ENCODE results near the gene PRR23A.

The PRR23A gene

DNA sequence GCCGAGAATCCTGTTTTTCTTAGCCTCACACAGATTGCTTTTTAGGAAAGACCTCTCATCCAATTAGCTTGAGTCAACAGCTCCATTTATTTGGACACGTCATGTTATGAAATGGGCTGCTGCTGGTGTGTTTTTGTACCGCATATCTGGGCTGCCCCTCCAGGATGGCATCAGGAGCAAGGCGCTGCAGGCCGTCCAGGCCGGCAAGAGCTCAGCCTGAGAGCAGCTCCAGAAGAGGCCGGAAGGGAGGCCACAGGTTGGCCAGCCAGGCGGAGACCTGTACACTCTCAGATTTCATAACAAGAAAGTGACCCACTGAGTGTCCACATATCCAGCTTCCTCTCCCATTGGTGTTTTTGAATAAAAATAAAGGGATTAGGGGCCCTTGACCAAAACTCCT lies 30.7 kb downstream of the PRR23A start:
- Histone ChIP-seq H4K20me1 (no peaks in the 10 kb centered on the region), H3K4me3 (no peak overlapping the region), H3K27me3 (no peaks in the 10 kb centered on the region), H3K4me1 (peaks cover 0 to 8% (median 0%) of the 10 kb centered on the region in 10 experiments; a peak in 4 of 20 replicates), H3K9ac (no peak overlapping the region), H3K9me3 (replicated peaks in 1 of 11) (no peaks in the 10 kb centered on the region), H3K4me2 (no peak overlapping the region), H3K27ac (no peak overlapping the region), H3K36me3 (no peaks in the 10 kb centered on the region)
- no peak for TF ChIP-seq Cebpa-rat (IDR thresholded peaks at IDR 0.05)

DNA sequence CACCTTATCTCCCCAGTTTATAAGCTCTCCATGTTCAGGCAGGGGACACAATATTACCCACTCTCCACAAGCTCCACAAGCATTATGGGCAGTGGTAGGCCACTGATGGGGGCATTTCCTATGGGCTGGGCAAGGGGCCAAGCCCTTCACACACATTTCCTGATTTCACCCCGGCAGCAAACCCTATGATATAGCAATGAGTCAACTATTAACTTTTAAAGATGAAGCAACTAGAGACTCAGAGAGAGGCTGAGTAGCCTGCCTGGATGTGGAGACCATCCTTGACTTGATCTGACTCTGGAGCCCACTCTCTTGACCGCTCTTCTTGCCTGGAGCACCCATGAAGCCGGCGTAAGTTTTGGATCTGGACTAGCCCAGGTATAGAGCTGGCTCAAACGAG lies 31.6 kb downstream of the PRR23A start:
- H4K20me1 ChIP-seq, result no peaks in the 10 kb centered on the region
- H3K9me3 ChIP-seq (replicated peaks in 1 of 11), result no peaks in the 10 kb centered on the region
- no peak for TF ChIP-seq Cebpa-rat (IDR thresholded peaks at IDR 0.05)

DNA sequence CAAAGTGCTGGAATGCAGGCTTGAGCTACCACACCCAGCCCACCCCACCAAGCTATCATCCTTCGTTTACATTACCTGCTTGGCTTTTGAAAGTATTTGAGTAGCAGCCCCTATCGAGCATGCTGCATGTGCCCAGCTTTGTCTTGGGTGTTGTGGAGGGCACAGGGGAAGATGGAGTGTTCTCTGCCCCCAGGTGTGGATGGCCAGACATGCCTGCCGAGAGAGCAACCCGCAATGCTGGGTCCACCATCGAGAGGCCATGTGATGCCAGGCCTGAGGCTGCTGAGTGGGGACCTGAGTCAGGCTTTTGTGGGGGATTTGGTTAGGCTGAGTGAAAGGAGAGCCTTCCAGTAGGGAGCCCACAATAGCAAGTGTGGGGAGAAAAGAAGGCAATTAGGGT lies 33.1 kb downstream of the PRR23A start:
- H4K20me1 ChIP-seq, result no peaks in the 10 kb centered on the region
- no peak overlapping the region for H3K27ac ChIP-seq
- H3K4me3 ChIP-seq, result no peak overlapping the region
- no peak overlapping the region for H3K9ac ChIP-seq
- H3K4me1 ChIP-seq, result peaks cover 0 to 8% (median 0%) of the 10 kb centered on the region in 10 experiments; a peak in 4 of 20 replicates
- no peak for TF ChIP-seq Cebpa-rat (IDR thresholded peaks at IDR 0.05)
- no peaks in the 10 kb centered on the region for H3K36me3 ChIP-seq
- no peaks in the 10 kb centered on the region for H3K9me3 ChIP-seq (replicated peaks in 1 of 11)
- H3K4me2 ChIP-seq, result no peak overlapping the region
- H3K27me3 ChIP-seq, result no peaks in the 10 kb centered on the region

More for the DNA sequence above, 31.6 kb downstream of the PRR23A start:
- Histone ChIP-seq H3K36me3 (no peaks in the 10 kb centered on the region), H3K27ac (no peak overlapping the region), H3K4me2 (peak overlapping the region in 2 of 11 experiments; percentile 2 to 13; a peak in 2 of 22 replicates), H3K27me3 (no peaks in the 10 kb centered on the region), H3K9ac (no peak overlapping the region), H3K4me1 (peaks cover 0 to 8% (median 0%) of the 10 kb centered on the region in 10 experiments; a peak in 4 of 20 replicates), H3K4me3 (no peak overlapping the region)

DNA sequence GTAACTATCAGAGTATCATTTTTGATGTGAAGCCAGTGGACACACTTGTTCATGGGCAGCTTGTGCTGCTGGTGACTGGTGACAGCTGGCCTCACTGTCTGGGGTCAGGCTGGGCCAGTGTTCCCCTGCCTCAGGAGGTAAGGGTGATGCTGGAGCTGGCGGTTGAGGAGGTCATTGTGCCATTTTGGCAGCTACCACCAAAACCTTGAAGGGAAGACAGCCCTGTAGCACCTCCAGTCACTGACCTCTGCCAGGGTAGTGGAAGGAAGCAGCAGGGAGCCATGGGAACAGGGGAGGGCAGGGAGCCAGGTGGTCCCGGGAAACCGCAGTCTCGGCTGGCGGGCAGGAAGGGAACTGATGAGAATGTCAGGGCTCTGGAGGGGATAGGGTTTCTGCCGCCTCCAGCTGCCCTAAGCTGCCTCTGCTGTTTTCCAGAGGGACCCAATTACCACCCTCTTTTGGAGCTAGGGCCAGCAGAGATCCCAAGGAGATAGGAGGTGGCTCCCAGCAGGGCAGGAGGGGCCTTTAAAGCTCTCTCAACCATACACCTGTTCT lies 34.2 kb downstream of the PRR23A start:
- H3K9ac ChIP-seq, result no peak overlapping the region
- no peaks in the 10 kb centered on the region for H4K20me1 ChIP-seq
- no peak overlapping the region for H3K4me2 ChIP-seq
- no peaks in the 10 kb centered on the region for H3K9me3 ChIP-seq (replicated peaks in 1 of 11)
- H3K36me3 ChIP-seq, result no peaks in the 10 kb centered on the region
- H3K27ac ChIP-seq, result no peak overlapping the region
- peaks cover 0 to 8% (median 0%) of the 10 kb centered on the region in 10 experiments; a peak in 2 of 20 replicates for H3K4me1 ChIP-seq
- TF ChIP-seq Cebpa-rat (IDR thresholded peaks at IDR 0.05), result no peak
- H3K4me3 ChIP-seq, result no peak overlapping the region
- no peaks in the 10 kb centered on the region for H3K27me3 ChIP-seq

DNA sequence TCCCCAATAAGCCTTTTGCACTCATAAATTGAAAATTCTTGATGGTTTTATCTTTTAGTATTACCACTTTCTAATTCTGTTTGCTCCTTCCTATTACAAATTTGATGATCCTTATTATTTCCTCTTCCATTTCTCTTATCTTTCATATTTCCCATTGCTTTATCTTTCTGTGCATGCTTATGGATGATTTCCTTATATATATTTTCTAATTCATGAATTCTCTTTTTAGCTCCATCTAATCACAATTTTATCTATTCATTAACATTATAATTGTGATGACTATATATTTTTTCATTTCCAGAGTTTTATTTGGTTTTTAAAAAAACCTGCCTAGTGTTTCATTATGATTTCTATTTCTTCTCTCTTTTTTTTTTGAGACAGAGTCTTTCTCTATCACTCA lies 41.1 kb downstream of the PRR23A start:
- Histone ChIP-seq H3K4me3 (no peak overlapping the region), H3K36me3 (no peaks in the 10 kb centered on the region), H3K4me2 (no peak overlapping the region), H3K27me3 (peaks cover 5 to 21% (median 14%) of the 10 kb centered on the region in 11 experiments; a peak in 18 of 22 replicates), H3K4me1 (peaks cover 8 to 13% (median 11%) of the 10 kb centered on the region in 10 experiments), H3K27ac (no peak overlapping the region), H3K9me3 (replicated peaks in 1 of 11) (peaks cover 28 to 36% (median 34%) of the 10 kb centered on the region in 11 experiments), H3K9ac (no peak overlapping the region), H4K20me1 (no peaks in the 10 kb centered on the region)
- TF ChIP-seq Cebpa-rat (IDR thresholded peaks at IDR 0.05), result no peak

DNA sequence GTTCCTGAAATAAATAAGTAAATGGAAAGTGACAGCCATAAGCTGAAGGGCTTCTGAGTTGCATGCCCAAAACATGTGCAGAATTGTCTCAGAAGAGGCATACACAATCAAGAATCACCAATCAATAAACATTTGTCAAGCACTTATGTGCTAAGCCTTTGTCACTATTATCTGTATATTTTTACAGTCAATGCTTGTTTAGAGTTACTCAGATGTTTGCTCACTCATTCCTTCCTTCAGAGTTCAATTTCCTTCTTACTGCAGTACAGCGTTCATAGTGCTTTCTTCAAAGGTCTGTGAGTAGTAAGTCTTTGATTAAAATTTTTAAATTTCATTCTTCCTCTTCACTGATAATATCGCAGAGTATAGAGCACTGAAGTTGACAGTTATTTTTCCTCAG lies 41.8 kb downstream of the PRR23A start:
- Histone ChIP-seq H3K4me1 (peaks cover 8 to 13% (median 11%) of the 10 kb centered on the region in 10 experiments), H3K9ac (no peak overlapping the region), H3K9me3 (replicated peaks in 1 of 11) (peaks cover 28 to 36% (median 34%) of the 10 kb centered on the region in 11 experiments), H4K20me1 (0 out of 22 replicates have a peak, but pooled peaks cover 0 to 3% (median 0%) of the 10 kb centered on the region in 11 experiments), H3K27ac (no peak overlapping the region), H3K4me2 (no peak overlapping the region), H3K36me3 (no peaks in the 10 kb centered on the region), H3K27me3 (peaks cover 5 to 28% (median 17%) of the 10 kb centered on the region in 11 experiments; a peak in 18 of 22 replicates), H3K4me3 (no peak overlapping the region)
- no peak for TF ChIP-seq Cebpa-rat (IDR thresholded peaks at IDR 0.05)

DNA sequence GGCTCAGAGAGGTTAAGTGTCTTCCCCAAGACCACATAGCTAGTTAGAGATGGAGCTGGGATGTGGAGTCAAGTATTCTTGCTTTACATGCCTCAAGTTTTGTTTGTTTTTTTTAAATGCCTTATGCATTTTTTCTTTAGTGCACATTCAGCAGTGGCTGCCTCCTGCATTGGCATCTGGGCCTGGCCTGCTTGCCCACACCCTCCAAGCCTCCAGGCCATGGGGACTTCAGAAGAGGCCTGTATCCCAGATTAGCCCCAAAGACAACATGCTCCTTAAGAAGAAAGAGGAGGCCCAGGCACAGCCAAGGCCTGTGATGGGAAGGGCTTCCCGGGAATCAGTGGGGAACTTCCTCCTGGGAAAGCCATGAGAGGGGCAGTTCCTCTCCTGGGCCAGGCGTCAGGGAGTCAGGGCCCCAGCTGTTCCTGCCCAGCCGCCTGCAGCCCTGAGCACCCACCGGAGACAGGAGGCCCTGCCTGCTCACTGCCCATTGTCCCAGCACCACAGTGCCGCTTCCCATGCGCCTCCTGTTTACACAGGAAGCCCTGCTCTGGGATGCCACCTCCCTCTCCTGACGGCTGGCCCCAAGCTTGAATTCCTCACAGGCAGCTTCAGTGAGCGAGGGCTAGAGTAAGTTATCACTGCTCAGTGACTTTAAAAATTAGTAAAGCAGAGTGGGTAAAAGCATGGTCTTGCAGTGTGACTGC lies 43.1 kb downstream of the PRR23A start:
- no peak for TF ChIP-seq Cebpa-rat (IDR thresholded peaks at IDR 0.05)
- H3K9ac ChIP-seq, result no peak overlapping the region
- H3K4me3 ChIP-seq, result no peak overlapping the region
- no peak overlapping the region for H3K4me2 ChIP-seq
- peaks cover 0 to 8% (median 0%) of the 10 kb centered on the region in 11 experiments; a peak in 1 of 22 replicates for H4K20me1 ChIP-seq
- no peaks in the 10 kb centered on the region for H3K36me3 ChIP-seq
- peaks cover 8 to 13% (median 11%) of the 10 kb centered on the region in 10 experiments for H3K4me1 ChIP-seq
- H3K27me3 ChIP-seq, result peaks cover 5 to 29% (median 20%) of the 10 kb centered on the region in 11 experiments; a peak in 18 of 22 replicates
- H3K9me3 ChIP-seq (replicated peaks in 1 of 11), result peaks cover 28 to 36% (median 34%) of the 10 kb centered on the region in 11 experiments
- no peak overlapping the region for H3K27ac ChIP-seq

DNA sequence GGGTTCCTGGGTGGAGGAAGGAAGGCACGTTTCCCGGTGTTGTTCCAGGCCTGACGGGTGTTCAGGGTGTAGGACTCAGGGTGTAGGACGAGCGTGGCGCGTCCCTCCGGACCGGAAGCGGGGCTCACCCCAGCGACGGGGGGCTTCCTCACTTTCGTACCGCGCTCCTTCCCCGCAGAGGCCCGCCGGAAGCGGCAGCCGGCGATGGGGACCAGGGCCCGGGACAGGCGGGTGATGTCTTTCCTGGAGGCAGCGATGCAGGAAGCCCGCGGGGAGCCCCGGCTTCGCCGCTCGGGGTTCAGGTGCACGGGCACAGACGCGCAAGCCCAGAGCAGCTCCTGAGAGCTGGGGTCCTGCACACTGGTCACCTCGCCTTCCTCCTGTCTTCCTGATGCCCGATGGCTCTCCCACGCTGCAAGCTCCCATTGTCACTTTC lies 45.6 kb downstream of the PRR23A start:
- H3K27me3 ChIP-seq, result peaks cover 5 to 33% (median 21%) of the 10 kb centered on the region in 11 experiments; a peak in 19 of 22 replicates
- H3K4me3 ChIP-seq, result peak overlapping the region in 9 of 10 experiments; percentile 29 to 65 (median 51); a peak in 19 of 20 replicates

More for the DNA sequence above, 45.6 kb downstream of the PRR23A start:
- Histone ChIP-seq H3K36me3 (no peaks in the 10 kb centered on the region), H3K4me2 (peak overlapping the region; percentile 86 to 97 (median 94)), H3K27ac (no peak overlapping the region), H4K20me1 (peaks cover 0 to 8% (median 0%) of the 10 kb centered on the region in 11 experiments; a peak in 1 of 22 replicates), H3K9me3 (replicated peaks in 1 of 11) (peaks cover 20 to 28% (median 25%) of the 10 kb centered on the region in 11 experiments), H3K9ac (peak overlapping the region in 5 of 11 experiments; percentile 3 to 44 (median 6); a peak in 3 of 22 replicates), H3K4me1 (peaks cover 8 to 13% (median 11%) of the 10 kb centered on the region in 10 experiments)
- TF ChIP-seq Cebpa-rat (IDR thresholded peaks at IDR 0.05), result no peak
